GM12878 (cell line): ENCODE results near the gene MUSK. TPM values are rescaled to one million over a fixed set of nuclear protein-coding genes. Genes with fewer than 3 reads are reported as not detected.

Source experiments
- ATAC-seq: fragments of 200-7000 bp; cut with Tn5 transposase; 3 replicates; pipeline ENCODE4 v1.9.1; 2020; ENCODE audit warnings: mild to moderate bottlenecking, moderate library complexity
- BruUV-seq: library from RNA; stranded (reverse); fragments of 400-500 nt; replicated peaks from 2 replicates; lab custom pipeline; 2021; lab: Mats Ljungman, UMichigan
- CTCF ChIA-PET: fragments of 300-600 bp; sonication (Branson Sonifier 250); formaldehyde crosslinking; extraction: SDS; loops from one replicate; lab custom pipeline; 2021; ENCODE audit warnings: inconsistent platforms; lab: Yijun Ruan, JAX
- POLR2A ChIA-PET: fragments of 350-600 bp; formaldehyde crosslinking; extraction: SDS; loops from one replicate; lab custom pipeline; 2021; ENCODE audit warnings: inconsistent platforms; lab: Charles Lee
- RAD21 ChIA-PET: fragments of 300-600 bp; sonication (Branson Sonifier 250); formaldehyde crosslinking; loops from one replicate; lab custom pipeline; 2023; ENCODE audit warnings: antibody characterized with exemption; ENCODE audit not compliant: unreplicated experiment; lab: Charles Lee
- SMC1A ChIA-PET: fragments of 300-600 bp; sonication (Branson Sonifier 250); formaldehyde crosslinking; loops from one replicate; lab custom pipeline; 2023; ENCODE audit not compliant: unreplicated experiment, uncharacterized antibody; lab: Charles Lee
- DNase-seq: peaks from one replicate; pipeline ENCODE4 v3.0.0-alpha.2; 2011; ENCODE audit warnings: low read depth, low spot score
- FAIRE-seq: peaks from 3 replicates; lab custom pipeline; 2011; peaks lifted over from hg19 to GRCh38; lab: Jason Lieb, UNC
- H2AFZ ChIP-seq: 2 replicates; pipeline ENCODE4 v1.6.0; 2011; ENCODE audit warnings: low read depth, low read length, control low read depth; ENCODE audit not compliant: control insufficient read depth
- H3K27ac ChIP-seq: 2 replicates; pipeline ENCODE4 v1.5.1; 2011; ENCODE audit warnings: control low read depth; ENCODE audit not compliant: control insufficient read depth, insufficient read depth
- H3K27me3 ChIP-seq, 2 experiments: replicated peaks in 1 of 2; 2 replicates each; pipeline versions ENCODE4 v1.6.0 to v1.6.1; 2011; ENCODE audit warnings: low read length in 1 of 2; ENCODE audit not compliant: control insufficient read depth in 2 of 2, insufficient read depth in 2 of 2
- H3K36me3 ChIP-seq, 2 experiments: 2 replicates each; pipeline ENCODE4 v1.5.1; 2011; ENCODE audit warnings: low read length in 1 of 2; ENCODE audit not compliant: control insufficient read depth in 2 of 2, insufficient read depth in 2 of 2
- H3K4me1 ChIP-seq: 2 replicates; pipeline ENCODE4 v1.6.1; 2011; ENCODE audit warnings: mild to moderate bottlenecking, low read length, moderate library complexity, mixed read lengths; ENCODE audit not compliant: control insufficient read depth, insufficient read depth
- H3K4me2 ChIP-seq: 2 replicates; pipeline ENCODE4 v1.6.0; 2011; ENCODE audit warnings: control low read depth; ENCODE audit not compliant: control insufficient read depth, insufficient read depth
- H3K4me3 ChIP-seq: fragments of 200-600 bp; sonication (generic); 2 replicates; pipeline ENCODE4 v1.5.1; 2016
- H3K79me2 ChIP-seq: 2 replicates; pipeline ENCODE4 v1.6.0; 2011; ENCODE audit warnings: low read length; ENCODE audit not compliant: control insufficient read depth, insufficient read depth
- H3K9ac ChIP-seq: 2 replicates; pipeline ENCODE4 v1.8.0; 2011; ENCODE audit warnings: low read length, control low read depth, mixed read lengths; ENCODE audit not compliant: control insufficient read depth, insufficient read depth
- H3K9me3 ChIP-seq: replicated peaks from 3 replicates; pipeline ENCODE4 v1.5.1; 2011; ENCODE audit warnings: mild to moderate bottlenecking, low read length; ENCODE audit not compliant: control insufficient read depth, insufficient read depth
- H4K20me1 ChIP-seq: 2 replicates; pipeline ENCODE4 v1.6.0; 2011; ENCODE audit not compliant: control insufficient read depth, insufficient read depth
- FOXM1 ChIP-seq: IDR thresholded peaks from 2 replicates; pipeline ENCODE4 v1.6.1; 2012; ENCODE audit warnings: low read depth, mild to moderate bottlenecking, inconsistent platforms, low read length, moderate library complexity
- HCFC1 ChIP-seq: fragments of 150-350 bp; IDR thresholded peaks from 2 replicates; pipeline ENCODE4 v1.6.1; 2014; ENCODE audit warnings: low read length
- MXI1 ChIP-seq: fragments of 150-350 bp; IDR thresholded peaks from 2 replicates; pipeline ENCODE4 v1.6.1; 2011; ENCODE audit warnings: low read depth, mild to moderate bottlenecking, inconsistent platforms, low read length, improper control_type of control experiment
- NR2C2 ChIP-seq: IDR thresholded peaks from 2 replicates; pipeline ENCODE4 v1.6.1; 2011; ENCODE audit warnings: borderline replicate concordance, low read depth; ENCODE audit not compliant: control insufficient read depth, insufficient read length
- SIN3A ChIP-seq: IDR thresholded peaks from 2 replicates; pipeline ENCODE4 v1.6.1; 2012; ENCODE audit warnings: low read depth, low read length, improper control_type of control experiment
- SUPT20H ChIP-seq: IDR thresholded peaks from 2 replicates; pipeline ENCODE4 v1.6.1; 2011; ENCODE audit warnings: low read depth, mild to moderate bottlenecking, low read length, moderate library complexity, borderline replicate concordance; ENCODE audit not compliant: control insufficient read depth
- ZNF207 ChIP-seq: fragments of 450-650 bp; IDR thresholded peaks from 2 replicates; pipeline ENCODE4 v1.6.1; 2014; ENCODE audit warnings: antibody characterized with exemption, mild to moderate bottlenecking, borderline replicate concordance
- ZNF274 ChIP-seq: IDR thresholded peaks from one replicate; pipeline ENCODE4 v1.8.0; 2011; ENCODE audit not compliant: insufficient read length, insufficient read depth
- WGBS: methylation state at CpG from one replicate; pipeline ENCODE4 v1.1.6; 2016; ENCODE audit warnings: low lambda C conversion rate; ENCODE audit not compliant: insufficient replicate concordance, insufficient coverage; ENCODE audit errors: missing lambda C conversion rate; 5-methylcytosine and 5-hydroxymethylcytosine counted together
- in situ Hi-C: fragments of 300-500 bp; cut with MboI; formaldehyde crosslinking; loops from 9 replicates; pipeline ENCODE4 v1.14.3; 2018; ENCODE audit warnings: mixed read lengths
- intact Hi-C: fragments of 100-400 bp; cut with micrococcal nuclease; formaldehyde crosslinking; loops from one replicate; pipeline ENCODE4 v1.14.2; 2022; ENCODE audit not compliant: unreplicated experiment
- polyA plus RNA-seq, 11 experiments: library from polyadenylated mRNA; depleted of rRNA in 4 of 11; unstranded in 6 of 11; stranded (reverse) in 5 of 11; fragments of >200 nt; fragmentation: Nextera tagmentation in 4 of 11; fragmentation: Illumina TruSeq in 1 of 11; extraction: Ambion mirVana in 4 of 11; extraction: Trizol in 1 of 11; gene quantifications; 1 replicate in 1 of 11; 2 replicates in 10 of 11; pipeline versions ENCODE4 v1.2.1 to v1.2.3, GENCODE V29; 2011 to 2016; ENCODE audit warnings: inconsistent platforms in 2 of 11, missing spikeins in 2 of 11, low read depth in 1 of 11
- total RNA-seq, 4 experiments: library from RNA; depleted of rRNA in 3 of 4; stranded (reverse); fragments of >200 nt in 3 of 4; fragmentation: Illumina TruSeq in 1 of 4; extraction: Trizol in 1 of 4; gene quantifications; 2 replicates each; pipeline versions ENCODE4 v1.2.1 to v1.2.3, GENCODE V29; 2013 to 2021

The MUSK gene
- total and polyA plus RNA-seq, 10 of the 15 experiments (the other 5 are each of a cell fraction or from before 2014, with no cell fraction given): 0.04 to 0.19 (median 0.10) TPM; not detected in 5

- CTCF ChIA-PET: no interaction called here
- H3K9ac ChIP-seq: no peak overlapping the region
- no peak overlapping the region for H3K4me3 ChIP-seq
- no peaks in the 10 kb centered on the region for H3K4me1 ChIP-seq
- H4K20me1 ChIP-seq: no peaks in the 10 kb centered on the region
- SMC1A ChIA-PET: interaction anchor here (0.9 to 3.1 kb wide), 6 partner anchors 10 to 29 kb away, joined by 3 to 21 read pairs (median 4); no protein-coding TSS in a partner anchor
- no peaks in the 10 kb centered on the region for H3K9me3 ChIP-seq
- WGBS: 22% methylated on average over 5 of the region's 5 CpGs
- intact Hi-C loops: no loop called here
- ATAC-seq (no peak), FAIRE-seq (no peak), DNase-seq (no peak)
- no peak overlapping the region for H3K27ac ChIP-seq
- in situ Hi-C loops: no loop called here
- no peaks in the 10 kb centered on the region for H3K79me2 ChIP-seq
- H3K27me3 ChIP-seq: no peaks in the 10 kb centered on the region
- TF ChIP-seq NR2C2 (no peak), HCFC1 (no peak), MXI1 (no peak), FOXM1 (no peak), ZNF274 (no peak), SUPT20H (no peak), SIN3A (no peak), ZNF207 (no peak)
- no TSS peak for BruUV-seq
- H3K4me2 ChIP-seq: no peak overlapping the region
- POLR2A ChIA-PET: interaction anchor here (0.7 kb wide), 1 partner anchor 22 kb away, joined by 3 read pairs; no protein-coding TSS in a partner anchor
- RAD21 ChIA-PET: interaction anchor here (0.6 kb wide), 1 partner anchor 1182 kb away, joined by 3 read pairs; no protein-coding TSS in a partner anchor
- H2AFZ ChIP-seq: no peak overlapping the region
- H3K36me3 ChIP-seq: no peaks in the 10 kb centered on the region
Observed at GRCh38 chr9:110775724-110776123, 107.1 kb downstream of the MUSK start.
